SIG-M5 treated with dmso at 0.1 percent for 504 hours (cell line): ENCODE data around the gene CDK4.
"Not testable (repeated sequence)": the region's sequence is repeated elsewhere in the genome, so short reads cannot be mapped to it uniquely, and the experiment has no call there.

Experiments used
- DNase-seq: peaks from one replicate; lab custom pipeline; 2025; ENCODE audit not compliant: unreplicated experiment; lab: John Stamatoyannopoulos, UW

Gene CDK4

DNA sequence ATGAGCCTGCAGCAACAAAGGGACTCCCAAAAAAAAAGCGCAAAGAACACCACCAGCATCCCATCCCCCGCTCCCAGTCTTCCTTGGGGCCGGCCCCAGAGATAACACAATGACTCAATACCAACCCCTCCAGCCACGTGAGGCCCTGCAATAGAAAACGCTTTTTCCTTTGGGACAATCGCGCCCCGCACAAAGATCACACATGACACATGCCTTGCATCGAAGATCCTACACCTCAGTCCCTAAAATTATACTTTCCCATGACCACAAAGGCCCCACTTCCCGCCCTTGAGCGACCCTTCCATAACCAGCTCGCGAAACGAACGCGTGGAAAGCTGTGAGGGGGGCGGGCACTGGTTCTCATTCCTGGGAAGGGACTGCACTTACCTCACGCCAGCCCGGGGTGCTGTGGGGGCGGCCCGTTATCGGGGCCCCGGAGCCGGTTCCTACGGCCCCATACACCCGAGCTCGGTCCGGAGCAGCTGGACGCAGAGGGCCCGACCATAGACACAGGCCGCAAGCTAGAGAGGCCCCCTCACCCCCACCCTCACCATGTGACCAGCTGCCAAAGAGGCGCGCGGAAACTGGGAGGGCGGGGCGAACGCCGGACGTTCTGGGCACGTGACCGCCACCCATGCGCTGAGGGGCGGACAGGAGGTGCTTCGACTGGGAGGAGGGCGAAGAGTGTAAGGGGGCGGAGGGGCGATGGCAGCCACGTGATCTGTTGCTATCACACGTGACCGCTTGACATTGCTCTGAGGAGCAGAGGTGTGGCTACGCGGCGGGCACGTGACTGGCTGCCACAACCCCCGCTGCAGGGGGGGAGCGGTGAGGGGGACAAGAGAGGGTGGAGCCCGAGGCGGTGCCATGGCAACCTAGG, at the start of gene CDK4:
TSS of gene CDK4 (minus strand) at position 523 of the 880 bp plus-strand sequence. CDS start 593 bp downstream, outside the sequence.
- peak; percentile 100 for DNase-seq

DNA sequence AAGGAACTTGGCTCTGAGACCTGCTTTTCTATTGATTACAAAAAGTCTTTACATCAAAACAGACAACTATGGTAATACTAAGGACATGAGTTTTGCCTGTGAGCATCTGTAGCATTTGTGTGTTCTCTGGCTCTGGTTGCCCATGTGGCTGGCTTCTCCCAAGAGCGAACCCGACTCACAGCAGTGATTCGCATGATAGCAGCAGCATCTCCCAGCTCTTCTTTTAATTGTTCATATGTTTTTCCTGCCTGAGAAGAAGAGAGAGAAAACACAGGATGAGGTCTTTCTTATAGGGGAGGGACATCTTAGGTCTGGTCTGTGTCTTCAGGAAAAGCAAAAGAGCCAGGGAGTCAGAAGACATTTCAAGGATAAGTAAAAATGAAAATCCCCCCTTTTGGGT, 48.9 kb upstream of the CDK4 start:
- DNase-seq = no peak

DNA sequence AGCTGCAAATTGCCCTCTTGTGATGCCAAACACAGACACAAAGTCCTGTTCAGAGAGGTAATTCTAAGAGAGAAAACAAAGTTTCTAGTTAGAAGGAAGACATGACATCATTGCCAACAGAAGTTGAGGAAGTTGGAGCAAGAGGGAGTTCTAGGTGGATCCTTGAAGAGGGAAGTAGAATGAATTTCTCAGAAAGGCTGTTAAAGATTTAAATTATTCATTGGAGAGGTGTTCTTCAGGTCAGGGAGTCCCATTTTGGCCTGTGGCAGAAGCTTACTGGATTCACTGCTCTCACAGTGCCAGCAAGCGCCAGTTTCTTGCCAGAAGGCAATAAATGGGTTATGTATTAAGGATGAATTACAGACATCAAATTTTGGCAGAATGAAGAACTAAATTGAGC, 45.8 kb upstream of the CDK4 start:
- DNase-seq = peak; percentile 32

DNA sequence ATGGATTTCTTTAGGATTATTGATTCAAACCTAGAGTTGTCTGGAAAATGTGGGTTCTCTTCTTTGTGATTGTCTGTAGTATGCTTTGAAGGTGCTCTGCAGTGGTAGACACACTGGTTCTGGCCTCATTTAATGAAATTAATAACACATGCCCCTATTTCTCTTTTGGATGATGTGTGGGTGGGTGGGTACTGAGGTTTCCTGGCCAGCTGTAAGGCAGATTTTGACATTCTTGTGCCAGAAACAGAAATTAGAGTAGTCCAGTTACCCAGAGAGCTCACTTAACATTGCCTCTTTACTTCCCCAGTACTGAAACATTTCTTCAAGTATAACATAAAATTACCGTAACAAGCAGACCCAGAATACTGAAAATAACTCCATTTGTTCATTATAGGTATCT, 44.9 kb upstream of the CDK4 start:
- no peak for DNase-seq

DNA sequence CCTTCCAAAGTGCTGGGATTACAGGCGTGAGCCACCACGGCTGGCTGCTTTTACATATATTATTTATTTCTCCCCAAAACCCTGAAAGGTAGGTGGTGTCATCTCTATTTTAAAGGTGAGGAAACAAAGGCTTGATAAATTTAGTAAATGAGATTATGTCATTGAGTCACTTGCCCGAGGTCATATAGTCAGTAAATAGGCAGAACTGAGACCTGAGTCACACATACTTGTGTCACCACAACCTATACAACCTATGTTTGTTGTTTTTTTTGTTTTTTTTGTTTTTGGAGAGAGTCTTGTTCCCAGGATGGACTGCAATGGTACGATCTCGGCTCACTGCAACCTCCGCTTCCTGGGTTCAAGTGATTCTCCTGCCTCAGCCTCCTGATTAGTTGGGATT, 43.2 kb upstream of the CDK4 start:
- peak; percentile 5 for DNase-seq

DNA sequence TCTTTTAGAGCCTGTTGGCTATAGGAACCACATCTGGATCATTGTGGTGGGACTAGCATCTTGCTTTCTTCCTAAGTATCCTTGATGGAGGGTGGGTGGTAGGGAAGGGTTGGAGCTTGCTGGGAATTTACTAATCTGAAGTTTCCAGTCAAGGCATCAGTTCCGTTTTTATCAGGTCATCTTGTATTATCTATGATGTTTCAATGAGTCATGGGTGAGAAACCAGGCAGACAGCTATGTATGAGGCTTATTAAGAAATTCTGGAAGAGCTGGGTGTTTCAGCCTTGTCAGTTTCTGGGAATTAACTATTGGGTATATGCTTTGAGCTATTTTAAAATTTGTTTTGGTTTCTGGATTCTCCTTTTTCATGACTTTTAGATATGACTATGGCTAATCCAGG, 41.8 kb upstream of the CDK4 start:
- DNase-seq = peak; percentile 22

DNA sequence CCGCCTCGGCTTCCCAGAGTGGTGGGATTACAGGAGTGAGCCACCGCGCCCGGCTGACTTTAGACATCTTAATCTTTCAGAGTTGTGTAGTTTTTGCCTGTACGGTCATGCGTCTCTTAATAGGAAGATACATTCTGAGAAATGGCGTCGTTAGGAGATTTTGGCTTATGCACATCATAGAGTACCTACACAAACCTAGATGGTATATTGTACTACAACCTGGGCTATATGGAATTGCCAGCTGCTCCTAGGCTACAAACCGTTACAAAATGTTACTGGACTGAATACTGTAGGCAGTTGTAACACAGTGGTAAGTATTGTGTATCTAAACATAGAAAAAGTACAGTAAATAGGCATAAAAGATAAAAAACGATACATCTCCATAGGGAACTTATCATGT, 31.8 kb upstream of the CDK4 start:
- no peak for DNase-seq

DNA sequence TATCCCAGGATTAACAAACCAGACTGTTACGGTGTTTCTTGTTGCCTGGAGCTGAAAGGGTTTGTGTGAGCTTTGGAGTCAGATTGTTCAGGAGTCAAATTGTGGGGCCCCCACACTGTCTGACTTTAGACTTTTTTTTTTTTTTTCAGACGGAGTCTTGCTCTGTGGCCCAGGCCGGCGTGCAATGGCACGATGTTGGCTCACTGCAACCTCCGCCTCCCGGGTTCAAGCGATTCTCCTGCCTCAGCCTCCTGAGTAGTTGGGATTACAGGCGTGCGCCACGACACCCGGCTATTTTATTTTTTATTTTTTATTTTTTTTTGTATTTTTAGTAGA, 31.3 kb upstream of the CDK4 start:
- no peak for DNase-seq

DNA sequence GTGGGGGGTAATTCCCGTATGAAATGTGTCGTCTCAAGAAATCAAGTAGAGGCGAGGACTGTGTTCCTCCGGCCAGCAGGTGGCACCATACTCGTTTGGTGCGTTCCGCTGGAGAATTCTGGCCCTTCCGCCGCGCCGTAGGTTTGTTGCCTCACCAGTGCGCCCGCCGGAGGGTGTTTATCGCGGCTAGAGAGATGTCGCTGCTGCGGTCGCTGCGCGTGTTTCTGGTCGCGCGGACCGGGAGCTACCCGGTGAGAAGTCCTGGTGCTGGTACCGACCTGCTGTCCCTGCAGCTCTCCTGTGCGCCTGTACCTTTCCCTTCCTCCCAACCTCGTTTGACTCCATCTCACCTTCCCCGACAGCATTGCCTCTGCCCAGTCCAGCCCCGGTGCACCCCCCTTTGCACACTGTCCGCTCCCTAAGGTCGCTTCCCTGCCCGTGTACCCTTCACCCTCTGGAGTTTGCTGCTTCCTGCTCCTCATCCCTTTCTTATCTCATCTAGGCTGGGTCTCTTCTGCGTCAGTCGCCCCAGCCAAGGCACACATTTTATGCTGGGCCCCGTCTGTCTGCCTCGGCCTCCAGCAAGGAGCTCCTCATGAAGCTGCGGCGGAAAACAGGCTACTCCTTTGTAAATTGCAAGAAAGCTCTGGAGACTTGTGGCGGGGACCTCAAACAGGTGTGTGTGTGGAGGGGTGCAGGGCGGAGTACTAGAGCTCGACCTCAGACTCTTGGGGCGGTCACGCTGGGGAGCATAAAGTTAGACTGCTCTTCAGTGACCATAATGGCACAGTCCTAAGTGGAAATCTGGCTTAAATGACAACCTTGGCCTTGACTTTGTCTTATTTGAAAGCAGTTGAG, 30.7 kb upstream of the CDK4 start, which contains the start of gene TSFM:
TSS of gene TSFM (plus strand) at position 180 of the 858 bp plus-strand sequence. CDS start at position 195, 15 bp downstream.
- DNase-seq = peak; percentile 97

DNA sequence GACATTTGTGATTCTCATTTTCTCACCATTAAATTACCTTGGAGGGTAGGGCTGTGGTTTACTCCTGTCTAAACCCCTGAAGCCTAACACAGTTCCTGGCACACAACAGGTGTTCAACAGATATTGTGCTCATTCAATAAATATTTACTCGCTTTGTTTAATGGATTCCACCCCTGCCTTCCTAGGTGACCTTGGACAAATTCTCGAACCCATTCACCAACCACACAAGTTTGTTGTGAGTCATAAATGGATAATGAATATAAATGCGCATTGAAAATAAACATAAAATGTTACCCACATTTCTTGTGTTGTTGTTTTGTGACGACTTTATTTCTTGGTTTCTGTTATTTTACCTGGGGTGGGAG, 30.1 kb upstream of the CDK4 start:
- no peak for DNase-seq

DNA sequence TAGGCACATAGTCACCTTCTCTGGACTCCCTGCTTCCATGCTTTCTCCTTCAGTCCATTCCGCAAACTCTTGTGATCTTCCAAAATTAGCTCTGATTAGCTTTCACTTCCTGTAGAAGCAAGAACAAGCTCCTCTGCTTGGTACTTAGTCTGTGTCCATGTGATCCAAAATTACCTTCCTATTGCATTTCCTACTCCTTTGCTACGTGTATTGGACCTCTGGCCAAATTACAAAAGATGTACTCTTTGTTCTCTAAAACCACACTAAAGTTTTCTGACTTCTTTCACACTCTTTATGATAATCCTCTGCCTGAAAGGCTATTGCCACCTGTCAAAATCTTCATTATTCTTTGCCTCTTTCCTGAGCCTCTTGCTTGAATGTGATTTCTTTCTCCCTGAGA, 29.7 kb upstream of the CDK4 start:
- DNase-seq = no peak

DNA sequence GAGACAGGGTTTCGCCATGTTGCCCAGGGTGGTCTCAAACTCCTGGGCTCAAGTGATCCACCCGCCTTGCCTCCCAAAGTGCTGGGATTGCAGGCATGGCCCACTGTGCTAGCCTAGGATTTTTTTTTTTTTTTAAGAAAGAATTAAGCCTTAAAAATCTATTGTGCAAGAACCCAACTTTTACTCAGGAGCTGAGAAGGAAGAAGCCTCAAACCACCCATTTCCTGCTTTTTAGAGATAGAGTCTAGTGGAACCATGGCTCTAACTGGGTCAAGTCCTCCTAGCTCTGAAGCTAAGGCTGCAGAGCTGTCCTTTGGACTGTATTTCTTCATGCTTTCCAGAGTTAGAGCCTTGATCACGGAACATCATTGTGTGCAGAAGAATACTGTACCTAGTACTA, 29.1 kb upstream of the CDK4 start:
- DNase-seq = peak; percentile 55

DNA sequence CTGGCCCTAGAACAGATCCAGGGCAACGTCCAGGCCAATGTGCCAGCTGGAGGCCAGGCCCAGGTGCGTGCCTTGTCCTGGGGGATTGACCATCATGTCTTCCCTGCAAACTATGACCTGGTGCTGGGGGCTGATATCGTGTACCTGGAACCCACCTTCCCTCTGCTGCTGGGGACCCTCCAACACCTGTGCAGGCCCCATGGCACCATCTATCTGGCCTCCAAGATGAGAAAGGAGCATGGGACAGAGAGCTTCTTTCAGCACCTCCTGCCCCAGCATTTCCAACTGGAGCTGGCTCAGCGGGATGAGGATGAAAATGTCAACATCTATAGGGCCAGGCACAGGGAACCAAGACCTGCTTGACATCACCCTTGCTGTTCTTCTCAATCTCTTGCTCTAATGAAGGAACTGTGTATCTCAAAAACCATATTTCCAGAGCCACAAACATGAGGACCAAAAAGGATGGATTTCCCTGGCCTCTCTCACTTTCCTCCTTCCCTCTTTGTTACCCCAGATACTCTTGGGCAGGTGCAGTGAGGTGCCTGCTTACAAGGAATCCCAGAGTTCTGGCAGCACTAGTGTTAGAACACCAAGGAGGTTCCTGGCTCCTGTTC, 28.3 kb upstream of the CDK4 start:
- no peak for DNase-seq

DNA sequence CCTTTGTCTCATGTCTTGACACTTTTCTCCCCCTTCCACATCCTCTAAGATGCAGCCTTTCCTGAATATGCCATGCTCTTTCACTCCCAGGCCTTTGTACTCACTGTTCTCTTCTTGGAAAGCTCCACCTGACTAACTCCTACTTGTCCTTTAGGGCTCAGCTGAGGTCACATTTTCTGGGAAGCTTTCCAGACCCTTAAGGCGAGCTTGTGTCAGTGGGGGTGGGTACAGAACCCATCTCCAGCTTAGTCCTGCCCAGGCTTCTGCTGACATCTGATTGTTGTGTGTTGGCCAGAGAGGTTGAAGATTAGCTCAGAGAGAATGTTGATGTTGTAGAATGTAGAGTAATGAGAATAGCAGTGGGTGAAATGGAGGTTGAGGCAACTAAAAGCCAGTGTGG, 27.6 kb upstream of the CDK4 start:
- DNase-seq = no peak

DNA sequence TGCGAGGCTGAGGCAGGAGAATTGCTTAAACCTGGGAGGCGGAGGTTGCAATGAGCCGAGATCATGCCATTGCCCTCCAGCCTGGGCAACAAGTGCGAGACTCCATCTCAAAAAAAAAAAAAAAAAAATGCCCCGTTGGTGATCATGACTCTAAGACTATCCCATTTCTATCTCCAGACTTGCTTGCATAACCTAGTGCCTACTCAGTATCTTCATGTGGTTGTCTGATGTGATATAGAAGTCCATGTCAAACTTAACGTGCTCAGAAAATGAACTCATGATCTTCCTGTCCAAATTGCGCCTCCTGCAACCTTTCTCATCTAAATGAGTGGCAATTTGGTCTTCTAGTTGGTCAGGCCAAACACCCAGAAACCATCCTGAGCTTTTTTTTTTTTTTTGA, 25.8 kb upstream of the CDK4 start:
- no peak for DNase-seq

DNA sequence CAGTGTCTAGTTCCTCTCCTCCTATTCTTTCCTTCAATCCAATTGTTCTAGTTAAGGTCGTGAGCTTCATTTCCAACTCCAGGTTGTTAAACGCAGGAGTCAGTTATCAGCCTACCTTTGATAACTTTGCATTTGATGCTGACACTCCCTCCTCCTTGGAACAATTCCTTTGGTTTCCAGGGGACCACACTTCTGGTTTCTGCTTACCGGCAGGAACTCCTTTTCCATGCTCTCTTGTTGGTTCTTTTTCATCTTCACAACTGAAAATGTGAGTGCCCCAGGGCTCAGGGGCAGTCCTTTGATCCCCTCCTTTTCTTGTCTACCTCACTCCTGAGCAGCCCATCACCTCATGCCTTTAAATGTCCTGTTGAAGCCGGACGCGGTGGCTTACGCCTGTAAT, 25.3 kb upstream of the CDK4 start:
- DNase-seq = no peak

DNA sequence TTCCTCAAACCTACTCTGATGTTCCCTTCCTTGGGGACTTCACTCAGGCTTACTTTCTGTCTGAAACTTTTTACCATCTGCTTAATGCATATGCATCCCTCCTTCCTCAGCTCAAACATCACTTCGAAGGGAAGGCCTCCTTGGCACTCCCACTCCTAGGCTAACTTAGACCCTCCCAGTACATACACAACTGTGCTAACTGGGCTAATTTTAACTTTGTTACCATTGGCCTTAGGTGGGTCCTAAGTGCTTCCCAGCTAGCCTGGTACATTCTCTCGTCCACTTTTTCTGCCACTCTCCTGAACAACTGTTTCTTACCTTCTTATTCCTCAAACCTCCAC, 24.1 kb upstream of the CDK4 start:
- DNase-seq = no peak

DNA sequence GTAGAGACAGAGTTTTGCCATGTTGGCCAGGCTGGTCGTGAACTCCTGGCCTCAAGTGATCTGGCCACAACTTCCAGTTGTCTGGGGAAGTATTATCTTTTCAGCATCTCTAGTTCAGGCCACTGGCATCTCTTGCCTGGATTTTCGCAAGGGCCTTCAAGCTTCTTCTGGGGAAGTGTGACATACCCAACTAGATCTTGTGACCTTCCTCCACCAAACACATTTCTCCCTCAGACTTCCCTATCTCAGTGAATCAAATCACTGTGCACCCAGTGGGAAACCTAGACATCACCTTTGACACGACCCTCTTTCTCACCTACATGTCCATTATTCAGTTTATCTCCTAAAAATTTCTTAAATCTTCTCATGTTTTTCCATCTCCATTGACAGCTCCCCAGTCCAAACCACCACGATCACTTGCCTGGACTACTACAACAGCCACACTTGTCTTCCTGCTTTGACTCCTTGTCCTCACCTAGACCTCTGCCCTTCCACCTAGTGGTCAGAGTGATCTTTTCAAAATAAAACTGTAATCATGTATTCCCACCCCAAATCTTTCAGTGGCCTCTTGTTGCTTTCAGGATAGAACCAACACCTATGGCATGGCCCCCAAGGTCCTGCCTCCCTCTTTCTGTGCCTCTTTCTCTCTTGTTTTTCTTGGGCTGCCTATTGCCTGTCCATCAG, 23.6 kb upstream of the CDK4 start:
- peak; percentile 49 for DNase-seq

DNA sequence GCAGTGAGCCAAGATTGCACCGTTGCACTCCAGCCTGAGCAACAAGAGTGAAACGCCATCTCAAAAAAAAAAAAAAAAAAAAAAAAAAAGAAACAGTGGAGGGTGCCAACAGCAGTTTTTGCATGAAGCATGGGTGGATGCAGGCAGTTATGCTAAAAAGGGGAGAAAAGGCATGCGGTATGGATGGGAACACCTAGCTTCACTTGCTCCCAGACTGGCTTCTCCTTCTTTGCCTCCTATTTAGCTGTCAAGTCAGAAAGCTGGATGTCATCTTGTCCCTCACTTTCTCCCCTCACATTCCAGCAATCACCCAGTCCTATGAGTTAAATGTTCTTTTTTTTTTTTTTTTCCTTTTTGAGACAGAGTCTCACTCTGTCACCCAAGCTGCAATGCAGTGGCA, 22.9 kb upstream of the CDK4 start:
- DNase-seq = no peak

DNA sequence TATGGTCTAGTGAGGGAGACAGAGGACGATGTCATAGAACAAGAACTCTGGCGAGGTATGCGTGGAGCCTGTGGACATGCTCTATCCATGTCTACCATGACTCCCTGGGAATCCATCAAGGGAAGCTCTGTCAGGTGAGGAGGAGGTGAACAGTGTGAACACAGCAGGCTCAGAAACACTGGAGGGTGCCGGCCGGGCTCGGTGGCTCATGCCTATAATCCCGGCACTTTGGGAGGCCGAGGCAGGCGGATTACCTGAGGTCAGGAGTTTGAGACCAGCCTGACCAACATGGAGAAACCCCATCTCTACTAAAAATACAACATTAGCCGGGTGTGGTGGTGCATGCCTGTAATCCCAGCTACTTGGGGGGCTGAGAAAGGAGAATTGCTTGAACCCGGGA, 22.5 kb upstream of the CDK4 start:
- DNase-seq = not testable (repeated sequence)
